ENCODE measurements around the gene COLQ.

The COLQ gene

DNA sequence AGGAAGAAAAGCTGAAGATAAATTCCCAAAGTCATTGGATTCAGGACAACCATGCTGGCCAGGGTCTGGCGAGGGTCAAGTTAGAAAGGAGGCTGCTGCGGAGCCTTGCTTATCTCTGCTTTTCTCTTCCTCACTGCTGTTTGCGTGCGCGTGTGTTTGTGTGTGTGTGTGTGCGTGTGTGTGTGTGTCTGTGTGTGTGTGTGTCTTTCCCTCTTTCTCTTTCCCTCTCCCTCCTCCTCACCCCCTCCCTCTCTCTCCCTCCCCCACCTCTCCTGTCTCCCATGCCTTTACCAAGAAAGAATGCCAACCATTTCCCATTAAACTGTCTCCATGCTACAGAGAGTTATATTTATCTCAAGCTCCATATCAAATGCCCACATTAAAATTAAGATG, at the start of gene COLQ:
TSS of gene COLQ (minus strand) at position 134 of the 393 bp plus-strand sequence. CDS start at position 53, 81 bp downstream.
- TF ChIP-seq, protein P1, sequence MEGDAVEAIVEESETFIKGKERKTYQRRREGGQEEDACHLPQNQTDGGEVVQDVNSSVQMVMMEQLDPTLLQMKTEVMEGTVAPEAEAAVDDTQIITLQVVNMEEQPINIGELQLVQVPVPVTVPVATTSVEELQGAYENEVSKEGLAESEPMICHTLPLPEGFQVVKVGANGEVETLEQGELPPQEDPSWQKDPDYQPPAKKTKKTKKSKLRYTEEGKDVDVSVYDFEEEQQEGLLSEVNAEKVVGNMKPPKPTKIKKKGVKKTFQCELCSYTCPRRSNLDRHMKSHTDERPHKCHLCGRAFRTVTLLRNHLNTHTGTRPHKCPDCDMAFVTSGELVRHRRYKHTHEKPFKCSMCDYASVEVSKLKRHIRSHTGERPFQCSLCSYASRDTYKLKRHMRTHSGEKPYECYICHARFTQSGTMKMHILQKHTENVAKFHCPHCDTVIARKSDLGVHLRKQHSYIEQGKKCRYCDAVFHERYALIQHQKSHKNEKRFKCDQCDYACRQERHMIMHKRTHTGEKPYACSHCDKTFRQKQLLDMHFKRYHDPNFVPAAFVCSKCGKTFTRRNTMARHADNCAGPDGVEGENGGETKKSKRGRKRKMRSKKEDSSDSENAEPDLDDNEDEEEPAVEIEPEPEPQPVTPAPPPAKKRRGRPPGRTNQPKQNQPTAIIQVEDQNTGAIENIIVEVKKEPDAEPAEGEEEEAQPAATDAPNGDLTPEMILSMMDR (IDR thresholded peaks at IDR 0.05; ENCODE audit: borderline replicate concordance, insufficient read depth, low read depth, low read length), result no peak
- no peak within 1 kb of the TSS for H3K4me3 ChIP-seq (ENCODE audit: low read depth, low read length)

DNA sequence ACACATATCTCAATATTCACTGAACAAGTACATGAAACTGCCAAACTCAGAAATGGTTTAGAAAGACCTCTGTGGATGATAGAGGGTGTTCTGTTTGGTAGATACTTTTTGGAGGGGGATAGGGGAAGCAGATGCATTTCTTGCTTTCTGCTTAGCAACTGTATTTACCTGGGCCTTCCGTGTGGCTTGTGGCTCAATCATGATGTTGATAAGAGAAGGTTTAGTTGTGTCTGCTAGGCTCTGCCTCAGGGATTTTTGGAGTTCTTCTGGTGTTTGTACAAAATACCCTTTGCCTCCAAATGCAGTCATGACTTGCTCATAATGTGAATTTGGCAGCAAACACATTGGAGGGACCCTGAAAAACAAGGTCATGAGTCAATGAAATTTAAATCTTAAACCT, 41.7 kb upstream of the COLQ start:
- H3K4me3 ChIP-seq (ENCODE audit: low read depth, low read length), result no peak overlapping the region
- TF ChIP-seq, protein P1 (IDR thresholded peaks at IDR 0.05; ENCODE audit: borderline replicate concordance, insufficient read depth, low read depth, low read length), result no peak

GRCh38 chr3:15562560-15562959, 41.1 kb upstream of the COLQ start:
- no peak overlapping the region for H3K4me3 ChIP-seq (ENCODE audit: low read depth, low read length)
- TF ChIP-seq, protein P1 (IDR thresholded peaks at IDR 0.05; ENCODE audit: borderline replicate concordance, insufficient read depth, low read depth, low read length), result no peak

- no peak overlapping the region for H3K4me3 ChIP-seq (ENCODE audit: low read depth, low read length)
- TF ChIP-seq, protein P1 (IDR thresholded peaks at IDR 0.05; ENCODE audit: borderline replicate concordance, insufficient read depth, low read depth, low read length), result no peak
These were observed 37.1 kb upstream of the COLQ start for GRCh38 chr3:15558581-15558980.

- TF ChIP-seq, protein P1 (IDR thresholded peaks at IDR 0.05; ENCODE audit: borderline replicate concordance, insufficient read depth, low read depth, low read length), result peak; percentile 23; the same call in 1 of the 2 replicates
- H3K4me3 ChIP-seq (ENCODE audit: low read depth, low read length), result no peak overlapping the region
These were observed 36.0 kb upstream of the COLQ start for GRCh38 chr3:15557511-15557946.

DNA sequence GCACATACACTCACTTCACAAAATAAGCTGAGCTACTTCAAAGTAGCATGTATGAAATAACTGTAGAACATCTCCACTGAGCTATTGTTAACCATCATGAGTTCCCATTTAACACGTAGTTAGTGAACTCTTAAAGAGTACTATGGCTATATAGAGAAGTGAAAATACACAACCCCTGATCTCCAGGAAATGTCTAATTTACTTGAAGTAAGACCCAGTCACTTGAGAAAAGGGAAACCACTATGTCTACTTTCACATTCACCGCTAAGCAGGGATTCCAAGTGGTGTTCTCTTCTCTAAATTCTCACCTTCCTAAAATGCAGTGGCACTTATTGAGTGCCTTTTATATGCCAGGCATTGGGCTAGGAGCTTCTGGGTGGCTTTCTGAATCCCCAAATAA, 35.0 kb upstream of the COLQ start:
- no peak overlapping the region for H3K4me3 ChIP-seq (ENCODE audit: low read depth, low read length)
- TF ChIP-seq, protein P1 (IDR thresholded peaks at IDR 0.05; ENCODE audit: borderline replicate concordance, insufficient read depth, low read depth, low read length), result no peak

DNA sequence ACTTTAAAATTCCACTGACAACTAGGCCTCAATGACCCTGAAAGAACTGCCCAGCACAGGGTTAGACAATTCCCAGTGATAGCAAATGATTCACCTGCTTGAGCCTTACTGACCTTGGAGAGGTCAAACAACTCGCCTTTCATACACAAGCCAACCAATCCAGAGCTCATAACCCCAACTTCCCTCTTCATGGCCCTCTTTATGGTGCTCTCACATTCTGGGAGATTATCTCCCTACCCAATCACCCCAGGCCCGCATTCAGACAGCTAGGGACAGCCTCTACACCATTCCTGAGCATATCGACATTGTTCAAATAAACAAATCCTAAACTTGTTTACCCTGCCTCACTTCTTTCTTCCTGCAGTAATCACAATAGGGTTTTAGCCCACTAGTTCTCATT, 32.2 kb upstream of the COLQ start:
- no peak overlapping the region for H3K4me3 ChIP-seq (ENCODE audit: low read depth, low read length)
- TF ChIP-seq, protein P1 (IDR thresholded peaks at IDR 0.05; ENCODE audit: borderline replicate concordance, insufficient read depth, low read depth, low read length), result no peak

Measured in GM12875 (cell line).